Left lung (tissue), 10 donors: Measurements from ENCODE around the gene UTS2R. TPM values are rescaled to one million over a fixed set of nuclear protein-coding genes. Genes with fewer than 3 reads are reported as not detected.

Experiments
- ATAC-seq: fragments of 200-7000 bp; cut with Tn5 transposase; one replicate; pipeline ENCODE4 v1.9.1; 2020; ENCODE audit warnings: moderate library complexity
- DNase-seq, 4 donors: peaks; one replicate each; pipeline ENCODE4 v3.0.0-alpha.2; 2013 to 2020
- H3K27ac ChIP-seq, 2 donors: fragments of 200-600 bp; sonication (generic) in 1 of 2; one replicate each; pipeline versions ENCODE4 v1.5.0 to v1.8.0; 2020 to 2021
- H3K27me3 ChIP-seq, 2 donors: fragments of 200-600 bp; sonication (generic) in 1 of 2; one replicate each; pipeline versions ENCODE4 v1.5.0 to v1.8.0; 2020 to 2021
- H3K36me3 ChIP-seq, 2 donors: fragments of 200-600 bp; sonication (generic) in 1 of 2; one replicate each; pipeline versions ENCODE4 v1.5.0 to v1.8.0; 2020 to 2021
- H3K4me1 ChIP-seq, 2 donors: fragments of 200-600 bp; one replicate each; pipeline ENCODE4 v1.8.0; 2021
- H3K4me3 ChIP-seq, 2 donors: fragments of 200-600 bp; sonication (generic) in 1 of 2; one replicate each; pipeline versions ENCODE4 v1.5.0 to v1.8.0; 2020 to 2021; ENCODE audit warnings: mild to moderate bottlenecking in 1 of 2
- H3K9me3 ChIP-seq, 2 donors: fragments of 200-600 bp; sonication (generic) in 1 of 2; one replicate each; pipeline versions ENCODE4 v1.5.0 to v1.8.0; 2020 to 2021
- intact Hi-C, 2 donors: fragments of 100-400 bp; cut with DNase I; formaldehyde crosslinking; loops; one replicate each; pipeline versions ENCODE4 v1.11.2 to v1.14.2; 2022
- polyA plus RNA-seq, 6 donors: library from polyadenylated mRNA; unstranded; fragments of 120-200 nt; gene quantifications; one replicate each; pipeline ENCODE4 v1.2.1, GENCODE V29; 2013; ENCODE audit not compliant: insufficient read length in 6 of 6
- total RNA-seq, 2 donors: library from RNA; stranded (reverse); fragmentation: NEBNext Ultra II Directional; extraction: Animal tissue kit (Norgen Biotek cat#: 25700); gene quantifications; one replicate each; pipeline ENCODE4 v1.2.1, GENCODE V29; 2021
- TF ChIP-seq, protein P1 (sequence below), 2 donors: fragments of 200-600 bp; sonication (generic) in 1 of 2; IDR thresholded peaks; one replicate each; pipeline versions ENCODE4 v1.5.0 to v1.8.0; 2021; ENCODE audit warnings: antibody characterized with exemption in 2 of 2
- donor health status: DM: no; HTN: yes; CAD: no.
- donor health status: DM: no; HTN: no; CAD: no.

UTS2R gene
- total and polyA plus RNA-seq, 8 donors, result 0.11 TPM; not detected in 7

DNA sequence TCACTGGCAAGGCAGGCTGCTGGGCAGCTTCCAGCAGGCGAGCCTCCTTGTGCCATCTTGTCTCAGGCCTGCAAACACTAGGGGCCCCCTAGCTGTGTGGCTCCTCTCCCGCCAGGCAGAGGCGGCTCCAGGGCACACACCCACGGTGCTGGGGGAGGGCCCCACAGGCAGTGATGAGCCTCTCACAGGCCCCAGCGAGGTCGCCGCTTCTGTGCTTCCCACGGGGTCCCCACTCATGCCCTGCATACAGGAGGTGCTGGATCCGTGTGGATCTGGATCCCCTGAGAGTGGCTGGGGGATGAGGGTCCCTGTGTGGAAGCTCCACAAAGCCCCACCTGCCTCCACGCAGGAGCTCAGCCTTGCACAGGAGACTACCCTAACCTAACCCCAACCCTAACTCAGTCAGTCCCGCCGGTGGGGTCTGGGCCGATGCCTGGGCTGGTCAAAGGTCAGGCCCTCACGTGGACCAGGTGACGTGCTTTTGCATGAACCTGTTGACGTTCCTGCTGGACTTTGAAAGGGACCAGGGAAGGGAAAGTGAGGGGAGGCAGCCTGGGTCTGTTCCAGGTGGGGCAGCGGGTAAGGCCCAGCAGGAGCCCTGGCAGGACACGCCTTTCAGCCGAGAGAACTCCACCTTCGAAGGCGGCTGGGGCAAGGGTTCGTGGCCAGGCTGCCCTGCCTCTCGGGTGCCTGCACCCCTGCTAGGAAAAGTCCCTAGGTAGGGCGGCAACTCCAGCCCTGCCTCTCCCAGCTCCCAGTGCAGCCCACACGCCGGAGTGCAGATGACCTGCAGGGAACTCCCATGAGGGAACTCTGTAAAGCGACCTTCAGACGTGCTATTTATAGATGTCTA is 43.2 kb upstream of the UTS2R start:
- no peaks in the 10 kb centered on the region for H3K9me3 ChIP-seq
- ATAC-seq (no peak), DNase-seq (peak in 1 of 4 donors; percentile 77)
- H3K4me1 ChIP-seq, result peaks cover 7 to 29% of the 10 kb centered on the region in 2 donors
- H3K36me3 ChIP-seq, result peaks cover 0 to 10% of the 10 kb centered on the region in 2 donors
- TF ChIP-seq, protein P1, sequence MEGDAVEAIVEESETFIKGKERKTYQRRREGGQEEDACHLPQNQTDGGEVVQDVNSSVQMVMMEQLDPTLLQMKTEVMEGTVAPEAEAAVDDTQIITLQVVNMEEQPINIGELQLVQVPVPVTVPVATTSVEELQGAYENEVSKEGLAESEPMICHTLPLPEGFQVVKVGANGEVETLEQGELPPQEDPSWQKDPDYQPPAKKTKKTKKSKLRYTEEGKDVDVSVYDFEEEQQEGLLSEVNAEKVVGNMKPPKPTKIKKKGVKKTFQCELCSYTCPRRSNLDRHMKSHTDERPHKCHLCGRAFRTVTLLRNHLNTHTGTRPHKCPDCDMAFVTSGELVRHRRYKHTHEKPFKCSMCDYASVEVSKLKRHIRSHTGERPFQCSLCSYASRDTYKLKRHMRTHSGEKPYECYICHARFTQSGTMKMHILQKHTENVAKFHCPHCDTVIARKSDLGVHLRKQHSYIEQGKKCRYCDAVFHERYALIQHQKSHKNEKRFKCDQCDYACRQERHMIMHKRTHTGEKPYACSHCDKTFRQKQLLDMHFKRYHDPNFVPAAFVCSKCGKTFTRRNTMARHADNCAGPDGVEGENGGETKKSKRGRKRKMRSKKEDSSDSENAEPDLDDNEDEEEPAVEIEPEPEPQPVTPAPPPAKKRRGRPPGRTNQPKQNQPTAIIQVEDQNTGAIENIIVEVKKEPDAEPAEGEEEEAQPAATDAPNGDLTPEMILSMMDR (IDR thresholded peaks at IDR 0.05), result no peak
- intact Hi-C loops, result no loop called here
- H3K27ac ChIP-seq, result no peak overlapping the region
- H3K27me3 ChIP-seq, result peaks cover 0 to 18% of the 10 kb centered on the region in 2 donors
- no peak overlapping the region for H3K4me3 ChIP-seq

DNA sequence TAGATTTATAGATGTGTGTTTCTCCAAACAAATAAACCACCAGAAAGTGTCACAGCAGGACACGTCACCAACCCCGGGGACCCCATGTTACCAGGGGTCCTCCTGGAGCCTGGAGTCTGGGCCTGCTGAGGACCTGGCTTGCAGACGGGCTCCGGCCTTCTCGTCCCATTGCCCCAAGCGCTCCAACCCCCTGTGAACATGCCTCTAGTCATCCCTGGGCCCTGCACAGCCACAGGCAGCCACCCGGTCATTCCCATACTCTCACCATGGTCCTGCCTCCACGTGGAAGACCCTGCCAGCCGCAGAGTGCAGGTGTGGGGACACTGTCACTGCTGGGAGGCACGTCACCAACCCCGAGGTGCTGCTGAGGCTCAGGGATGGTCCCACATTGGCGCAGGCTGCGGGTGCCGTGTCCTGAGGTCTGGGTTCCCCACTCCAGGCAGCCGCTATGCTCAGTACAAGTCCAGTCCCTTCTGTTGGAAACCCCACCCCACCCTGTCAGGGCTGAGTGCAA is 42.5 kb upstream of the UTS2R start:
- no peak for ATAC-seq
- H3K27me3 ChIP-seq, result peaks cover 0 to 18% of the 10 kb centered on the region in 2 donors
- TF ChIP-seq, protein P1 (IDR thresholded peaks at IDR 0.05), result no peak
- intact Hi-C loops, result no loop called here
- DNase-seq, result peak in 1 of 4 donors; percentile 74
- H3K27ac ChIP-seq, result no peak overlapping the region
- H3K36me3 ChIP-seq, result peaks cover 0 to 9% of the 10 kb centered on the region in 2 donors
- H3K4me1 ChIP-seq, result peaks cover 9 to 31% of the 10 kb centered on the region in 2 donors
- no peaks in the 10 kb centered on the region for H3K9me3 ChIP-seq
- no peak overlapping the region for H3K4me3 ChIP-seq

DNA sequence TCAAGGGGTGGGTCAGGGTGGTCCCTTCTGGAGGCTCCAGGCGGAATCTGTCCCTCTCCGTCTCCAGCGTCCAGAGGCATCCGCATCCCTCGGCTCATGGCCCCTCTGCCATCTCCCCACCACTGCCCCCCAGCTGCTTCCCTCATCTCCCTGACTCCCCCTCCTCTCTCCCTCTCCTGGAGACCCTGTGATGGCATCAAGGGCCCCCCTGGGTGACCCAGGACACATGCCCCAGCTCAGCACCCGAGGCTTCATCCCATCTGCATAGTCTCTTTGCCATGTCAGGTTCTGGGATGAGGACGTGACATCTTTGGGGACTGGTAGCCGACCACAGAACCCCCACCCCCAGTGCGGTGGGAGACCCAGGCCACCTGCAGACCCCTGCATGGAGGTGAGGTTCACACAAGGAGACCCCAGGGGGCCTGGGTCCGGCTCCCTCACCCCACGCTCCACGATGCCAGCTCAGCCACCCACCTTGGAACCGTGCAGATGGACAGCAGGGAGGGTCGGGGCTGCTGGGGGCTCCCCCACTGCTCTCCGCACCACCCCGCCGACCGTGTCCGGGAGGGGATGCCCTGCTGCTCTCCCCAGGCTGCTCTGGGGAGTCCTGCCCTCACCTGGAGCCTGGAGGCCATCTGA is 41.8 kb upstream of the UTS2R start:
- H3K4me3 ChIP-seq, result no peak overlapping the region
- DNase-seq, result peak in 1 of 4 donors; percentile 69
- H3K9me3 ChIP-seq, result no peaks in the 10 kb centered on the region
- TF ChIP-seq, protein P1 (IDR thresholded peaks at IDR 0.05), result no peak
- intact Hi-C loops, result no loop called here
- peaks cover 16 to 39% of the 10 kb centered on the region in 2 donors for H3K4me1 ChIP-seq
- H3K27me3 ChIP-seq, result peaks cover 0 to 18% of the 10 kb centered on the region in 2 donors
- H3K36me3 ChIP-seq, result peaks cover 0 to 6% of the 10 kb centered on the region in 2 donors
- H3K27ac ChIP-seq, result no peak overlapping the region
- no peak for ATAC-seq

DNA sequence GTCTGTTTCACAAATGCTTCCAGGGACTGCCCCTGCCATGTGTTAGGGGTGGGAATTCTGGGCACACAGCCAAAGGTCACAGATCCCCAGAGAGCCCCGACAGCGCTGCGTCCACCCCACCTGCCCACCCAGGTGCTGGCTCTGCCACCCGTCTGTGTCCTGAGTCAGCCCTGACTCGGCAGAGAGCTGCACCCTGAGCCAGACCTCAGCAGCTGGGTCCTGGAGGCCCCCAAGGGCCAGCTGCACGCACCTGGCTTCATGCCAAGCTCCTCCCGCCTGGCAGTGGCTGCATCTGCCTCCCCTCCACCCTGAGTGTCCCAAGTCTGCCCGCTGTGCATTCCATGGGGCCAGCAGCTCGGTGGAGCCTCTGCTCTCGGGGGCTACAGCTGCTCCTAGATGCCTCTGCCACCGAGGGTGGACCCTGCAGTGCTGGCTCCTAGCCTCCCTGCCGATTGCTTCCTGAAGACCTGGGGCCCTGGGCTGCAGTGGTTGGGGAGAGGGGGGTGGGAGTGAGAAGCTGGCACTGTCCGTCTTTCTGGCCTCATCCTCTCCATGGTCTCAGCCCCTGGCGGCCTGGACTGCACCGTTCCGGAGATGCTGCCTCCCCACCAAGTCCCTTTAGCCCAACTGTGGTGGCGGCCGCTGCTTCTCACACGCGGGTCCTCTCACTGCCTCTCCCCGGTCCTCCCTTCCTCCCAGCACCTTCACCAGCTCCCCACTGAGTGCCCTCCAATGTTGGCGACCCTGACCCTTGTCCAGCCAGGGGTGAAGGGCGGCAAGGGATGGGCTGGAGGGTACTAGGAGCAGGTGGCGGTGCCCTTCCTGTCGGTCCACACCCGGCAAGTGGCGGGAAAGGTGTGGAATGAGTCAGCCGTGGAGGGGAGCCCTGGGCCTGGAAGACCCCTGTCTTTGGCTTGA is 41.0 kb upstream of the UTS2R start:
- TF ChIP-seq, protein P1 (IDR thresholded peaks at IDR 0.05), result no peak
- DNase-seq, result peak in 2 of 4 donors; percentile 77 to 78

More for the DNA sequence above, 41.0 kb upstream of the UTS2R start:
- no peaks in the 10 kb centered on the region for H3K9me3 ChIP-seq
- intact Hi-C loops, result no loop called here
- H3K4me3 ChIP-seq, result no peak overlapping the region
- ATAC-seq, result no peak
- peaks cover 0 to 6% of the 10 kb centered on the region in 2 donors for H3K36me3 ChIP-seq
- peaks cover 22 to 47% of the 10 kb centered on the region in 2 donors for H3K4me1 ChIP-seq
- H3K27ac ChIP-seq, result no peak overlapping the region
- peaks cover 0 to 18% of the 10 kb centered on the region in 2 donors for H3K27me3 ChIP-seq
